Left lung (tissue), 10 donors: ENCODE results near the gene TRIP12. TPM values are rescaled to one million over a fixed set of nuclear protein-coding genes. Genes with fewer than 3 reads are reported as not detected.

Experiments
- ATAC-seq: fragments of 200-7000 bp; cut with Tn5 transposase; one replicate; pipeline ENCODE4 v1.9.1; 2020; ENCODE audit warnings: moderate library complexity
- DNase-seq, 4 donors: peaks; one replicate each; pipeline ENCODE4 v3.0.0-alpha.2; 2013 to 2020
- H3K27ac ChIP-seq, 2 donors: fragments of 200-600 bp; sonication (generic) in 1 of 2; one replicate each; pipeline versions ENCODE4 v1.5.0 to v1.8.0; 2020 to 2021
- H3K27me3 ChIP-seq, 2 donors: fragments of 200-600 bp; sonication (generic) in 1 of 2; one replicate each; pipeline versions ENCODE4 v1.5.0 to v1.8.0; 2020 to 2021
- H3K36me3 ChIP-seq, 2 donors: fragments of 200-600 bp; sonication (generic) in 1 of 2; one replicate each; pipeline versions ENCODE4 v1.5.0 to v1.8.0; 2020 to 2021
- H3K4me1 ChIP-seq, 2 donors: fragments of 200-600 bp; one replicate each; pipeline ENCODE4 v1.8.0; 2021
- H3K4me3 ChIP-seq, 2 donors: fragments of 200-600 bp; sonication (generic) in 1 of 2; one replicate each; pipeline versions ENCODE4 v1.5.0 to v1.8.0; 2020 to 2021; ENCODE audit warnings: mild to moderate bottlenecking in 1 of 2
- H3K9me3 ChIP-seq, 2 donors: fragments of 200-600 bp; sonication (generic) in 1 of 2; one replicate each; pipeline versions ENCODE4 v1.5.0 to v1.8.0; 2020 to 2021
- intact Hi-C, 2 donors: fragments of 100-400 bp; cut with DNase I; formaldehyde crosslinking; loops; one replicate each; pipeline versions ENCODE4 v1.11.2 to v1.14.2; 2022
- polyA plus RNA-seq, 6 donors: library from polyadenylated mRNA; unstranded; fragments of 120-200 nt; gene quantifications; one replicate each; pipeline ENCODE4 v1.2.1, GENCODE V29; 2013; ENCODE audit not compliant: insufficient read length in 6 of 6
- total RNA-seq, 2 donors: library from RNA; stranded (reverse); fragmentation: NEBNext Ultra II Directional; extraction: Animal tissue kit (Norgen Biotek cat#: 25700); gene quantifications; one replicate each; pipeline ENCODE4 v1.2.1, GENCODE V29; 2021
- TF ChIP-seq, protein P1 (sequence below), 2 donors: fragments of 200-600 bp; sonication (generic) in 1 of 2; IDR thresholded peaks; one replicate each; pipeline versions ENCODE4 v1.5.0 to v1.8.0; 2021; ENCODE audit warnings: antibody characterized with exemption in 2 of 2
- donor health status: DM: no; HTN: yes; CAD: no.
- donor health status: DM: no; HTN: no; CAD: no.

The TRIP12 gene
- total and polyA plus RNA-seq, 8 donors, result 166 to 234 (median 179) TPM

DNA sequence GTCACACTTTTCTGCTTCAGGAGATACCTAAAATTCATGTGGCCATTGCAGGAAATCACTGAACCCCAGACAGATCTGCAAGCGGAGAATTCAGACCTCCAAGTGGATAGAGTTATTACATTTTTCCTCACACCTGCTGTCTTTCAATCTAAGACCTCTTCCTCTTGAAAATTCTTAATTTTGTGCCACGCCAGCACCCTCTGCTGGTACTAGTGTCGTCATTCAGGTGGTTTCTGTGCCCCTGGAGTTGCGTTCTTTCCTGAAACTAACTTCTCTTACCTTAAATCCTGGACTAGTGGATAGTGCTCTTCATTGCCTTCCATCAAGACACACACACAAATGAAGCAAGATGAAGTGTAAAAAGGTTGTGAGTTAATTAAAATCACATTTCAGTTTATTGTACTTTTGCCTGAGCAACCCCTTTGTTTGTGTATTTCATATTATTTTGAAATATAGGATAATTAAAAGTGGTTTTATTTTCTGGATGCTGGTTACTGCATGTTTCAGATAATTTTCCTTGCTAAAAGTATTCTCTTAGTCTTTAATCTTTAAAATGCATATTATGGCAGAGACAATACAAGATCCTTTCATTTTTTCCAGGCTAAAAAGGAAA, 205.8 kb downstream of the TRIP12 start:
- Histone ChIP-seq H3K4me3 (no peak overlapping the region), H3K27me3 (peaks cover 52 to 100% of the 10 kb centered on the region in 2 donors), H3K4me1 (peaks cover 13 to 18% of the 10 kb centered on the region in 2 donors), H3K36me3 (no peaks in the 10 kb centered on the region), H3K27ac (no peak overlapping the region), H3K9me3 (no peaks in the 10 kb centered on the region)
- no peak for DNase-seq
- peak; percentile 9 for ATAC-seq
- intact Hi-C loops, result no loop called here
- TF ChIP-seq, protein P1, sequence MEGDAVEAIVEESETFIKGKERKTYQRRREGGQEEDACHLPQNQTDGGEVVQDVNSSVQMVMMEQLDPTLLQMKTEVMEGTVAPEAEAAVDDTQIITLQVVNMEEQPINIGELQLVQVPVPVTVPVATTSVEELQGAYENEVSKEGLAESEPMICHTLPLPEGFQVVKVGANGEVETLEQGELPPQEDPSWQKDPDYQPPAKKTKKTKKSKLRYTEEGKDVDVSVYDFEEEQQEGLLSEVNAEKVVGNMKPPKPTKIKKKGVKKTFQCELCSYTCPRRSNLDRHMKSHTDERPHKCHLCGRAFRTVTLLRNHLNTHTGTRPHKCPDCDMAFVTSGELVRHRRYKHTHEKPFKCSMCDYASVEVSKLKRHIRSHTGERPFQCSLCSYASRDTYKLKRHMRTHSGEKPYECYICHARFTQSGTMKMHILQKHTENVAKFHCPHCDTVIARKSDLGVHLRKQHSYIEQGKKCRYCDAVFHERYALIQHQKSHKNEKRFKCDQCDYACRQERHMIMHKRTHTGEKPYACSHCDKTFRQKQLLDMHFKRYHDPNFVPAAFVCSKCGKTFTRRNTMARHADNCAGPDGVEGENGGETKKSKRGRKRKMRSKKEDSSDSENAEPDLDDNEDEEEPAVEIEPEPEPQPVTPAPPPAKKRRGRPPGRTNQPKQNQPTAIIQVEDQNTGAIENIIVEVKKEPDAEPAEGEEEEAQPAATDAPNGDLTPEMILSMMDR (IDR thresholded peaks at IDR 0.05), result no peak

DNA sequence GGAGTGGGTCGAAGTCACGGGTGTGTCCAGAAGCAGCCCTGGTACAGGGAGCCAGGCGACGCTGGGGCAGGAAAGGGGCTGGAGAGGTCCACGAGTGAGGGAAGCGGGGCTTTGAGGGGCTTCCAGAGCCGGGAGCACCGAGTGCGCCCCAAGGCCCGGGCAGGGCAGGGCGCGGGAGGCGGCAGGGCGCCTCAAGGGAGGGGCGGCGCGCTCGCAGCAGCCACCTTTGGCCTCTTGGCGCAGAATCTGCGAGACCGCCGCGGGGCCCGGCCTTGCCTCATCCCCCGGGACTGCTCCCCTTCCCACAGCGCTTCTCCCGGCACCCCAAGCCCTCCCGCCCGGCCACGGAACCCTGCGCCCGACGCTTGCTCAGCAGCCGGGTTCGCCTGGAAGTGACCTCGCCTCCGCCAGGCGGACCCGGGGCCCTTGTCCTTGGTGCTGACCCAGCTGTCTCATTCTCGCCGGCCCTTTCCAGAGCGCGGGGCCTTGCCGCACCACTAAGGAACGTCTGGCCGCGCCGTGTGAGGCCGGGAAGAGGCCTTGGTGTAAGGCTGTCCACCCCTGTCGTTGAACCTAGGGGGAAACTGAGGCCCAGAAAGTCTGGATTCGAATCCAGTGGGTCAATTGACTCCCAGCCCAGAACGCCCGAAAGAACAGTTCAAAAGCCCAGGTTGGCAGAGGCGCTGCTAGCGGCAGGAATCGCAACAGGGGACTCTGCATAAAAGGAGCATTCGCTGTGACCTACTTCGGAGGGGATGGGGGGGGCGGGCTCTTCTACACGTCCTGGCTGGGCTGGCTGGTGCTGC, 206.9 kb downstream of the TRIP12 start:
- Histone ChIP-seq H3K27ac (no peak overlapping the region), H3K9me3 (no peaks in the 10 kb centered on the region), H3K4me1 (peaks cover 13 to 18% of the 10 kb centered on the region in 2 donors), H3K27me3 (peaks cover 56 to 98% of the 10 kb centered on the region in 2 donors), H3K4me3 (peak overlapping the region; percentile 14 to 35), H3K36me3 (no peaks in the 10 kb centered on the region)
- peak; percentile 96 for ATAC-seq
- DNase-seq, result peak; percentile 49 to 84 (median 62)
- intact Hi-C loops, result no loop called here
- TF ChIP-seq, protein P1 (IDR thresholded peaks at IDR 0.05), result no peak

DNA sequence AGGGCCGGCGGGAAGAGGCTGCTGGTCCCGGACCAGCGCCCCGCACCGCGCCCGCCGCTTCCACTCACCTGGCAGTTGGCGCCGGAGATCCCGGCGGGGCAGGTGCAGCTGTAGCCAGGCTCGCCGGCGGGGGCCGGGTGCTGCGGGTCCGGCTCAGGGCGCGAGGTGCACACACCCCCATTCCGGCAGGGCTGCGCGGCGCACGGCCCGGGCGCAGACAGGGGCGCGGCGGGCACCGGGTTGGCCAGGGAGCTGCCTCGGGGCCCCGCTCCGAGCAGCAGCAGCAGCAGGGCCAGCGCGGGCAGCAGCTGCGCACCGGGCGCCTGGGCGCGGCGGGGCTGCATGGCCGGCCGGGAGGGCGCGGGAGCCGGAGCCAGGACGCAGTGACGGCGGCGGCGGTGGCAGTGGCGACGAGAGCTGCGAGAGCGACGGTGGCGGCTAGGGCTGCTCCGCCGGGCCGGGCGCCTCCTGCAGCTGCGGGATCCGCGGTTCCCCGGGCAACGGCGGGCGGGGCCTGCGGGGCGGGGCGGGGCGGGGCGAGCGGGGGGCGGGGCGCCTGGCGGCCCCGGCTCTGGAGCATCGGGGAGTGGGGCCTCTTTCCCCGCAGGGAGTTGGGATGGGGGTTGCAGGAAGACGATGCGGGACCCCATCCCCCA, 207.6 kb downstream of the TRIP12 start, which contains the start of gene DNER:
DNER (minus strand) TSS at position 476 of the 656 bp plus-strand sequence; CDS start at position 344, 132 bp downstream.
- ATAC-seq, result peak; percentile 75
- TF ChIP-seq, protein P1 (IDR thresholded peaks at IDR 0.05), result no peak
- peaks cover 63 to 98% of the 10 kb centered on the region in 2 donors for H3K27me3 ChIP-seq
- intact Hi-C loops, result no loop called here
- H3K36me3 ChIP-seq, result no peaks in the 10 kb centered on the region
- H3K9me3 ChIP-seq, result no peaks in the 10 kb centered on the region
- H3K4me3 ChIP-seq, result peak within 1 kb of the TSS; percentile 14 to 35
- DNase-seq, result peak in 1 of 4 donors; percentile 76
- H3K4me1 ChIP-seq, result peaks cover 13 to 18% of the 10 kb centered on the region in 2 donors
- H3K27ac ChIP-seq, result no peak within 1 kb of the TSS

Other genes starting within 250 kb of the TRIP12 start
- gene DNER, start 207.5 kb downstream of the TRIP12 start, total RNA-seq, result 1 to 10 TPM in 1 of 2 donors, under 1 TPM in 1; 0.06 to 1.9 TPM
- 1 to 10 TPM; 1.5 to 2.4 (median 1.9) TPM for gene DNER, start 207.5 kb downstream of the TRIP12 start, polyA plus RNA-seq
- 1 to 10 TPM; 2.0 to 2.4 TPM for gene FBXO36, start 494 bp upstream of the TRIP12 start, total RNA-seq
- 1 to 10 TPM; 4.7 to 5.9 (median 5.2) TPM for gene FBXO36, start 494 bp upstream of the TRIP12 start, polyA plus RNA-seq
- 1 to 10 TPM; 3.1 to 5.5 TPM for gene SLC16A14, start 146.9 kb upstream of the TRIP12 start, total RNA-seq
- 10 to 100 TPM in 5 of 6 donors, 1 to 10 TPM in 1; 8.5 to 13.0 (median 11.4) TPM for gene SLC16A14, start 146.9 kb upstream of the TRIP12 start, polyA plus RNA-seq